GM12878 (cell line): Measurements from ENCODE around the gene FZD2. TPM values are rescaled to one million over a fixed set of nuclear protein-coding genes. Genes with fewer than 3 reads are reported as not detected.

Source experiments
- ATAC-seq: fragments of 200-7000 bp; cut with Tn5 transposase; 3 replicates; pipeline ENCODE4 v1.9.1; 2020; ENCODE audit warnings: mild to moderate bottlenecking, moderate library complexity
- BruUV-seq: library from RNA; stranded (reverse); fragments of 400-500 nt; replicated peaks from 2 replicates; lab custom pipeline; 2021; lab: Mats Ljungman, UMichigan
- CTCF ChIA-PET: fragments of 300-600 bp; sonication (Branson Sonifier 250); formaldehyde crosslinking; extraction: SDS; loops from one replicate; lab custom pipeline; 2021; ENCODE audit warnings: inconsistent platforms; lab: Yijun Ruan, JAX
- POLR2A ChIA-PET: fragments of 350-600 bp; formaldehyde crosslinking; extraction: SDS; loops from one replicate; lab custom pipeline; 2021; ENCODE audit warnings: inconsistent platforms; lab: Charles Lee
- RAD21 ChIA-PET: fragments of 300-600 bp; sonication (Branson Sonifier 250); formaldehyde crosslinking; loops from one replicate; lab custom pipeline; 2023; ENCODE audit warnings: antibody characterized with exemption; ENCODE audit not compliant: unreplicated experiment; lab: Charles Lee
- SMC1A ChIA-PET: fragments of 300-600 bp; sonication (Branson Sonifier 250); formaldehyde crosslinking; loops from one replicate; lab custom pipeline; 2023; ENCODE audit not compliant: unreplicated experiment, uncharacterized antibody; lab: Charles Lee
- DNase-seq: peaks from one replicate; pipeline ENCODE4 v3.0.0-alpha.2; 2011; ENCODE audit warnings: low read depth, low spot score
- FAIRE-seq: peaks from 3 replicates; lab custom pipeline; 2011; peaks lifted over from hg19 to GRCh38; lab: Jason Lieb, UNC
- H2AFZ ChIP-seq: 2 replicates; pipeline ENCODE4 v1.6.0; 2011; ENCODE audit warnings: low read depth, low read length, control low read depth; ENCODE audit not compliant: control insufficient read depth
- H3K27ac ChIP-seq: 2 replicates; pipeline ENCODE4 v1.5.1; 2011; ENCODE audit warnings: control low read depth; ENCODE audit not compliant: control insufficient read depth, insufficient read depth
- H3K27me3 ChIP-seq, 2 experiments: replicated peaks in 1 of 2; 2 replicates each; pipeline versions ENCODE4 v1.6.0 to v1.6.1; 2011; ENCODE audit warnings: low read length in 1 of 2; ENCODE audit not compliant: control insufficient read depth in 2 of 2, insufficient read depth in 2 of 2
- H3K36me3 ChIP-seq, 2 experiments: 2 replicates each; pipeline ENCODE4 v1.5.1; 2011; ENCODE audit warnings: low read length in 1 of 2; ENCODE audit not compliant: control insufficient read depth in 2 of 2, insufficient read depth in 2 of 2
- H3K4me1 ChIP-seq: 2 replicates; pipeline ENCODE4 v1.6.1; 2011; ENCODE audit warnings: mild to moderate bottlenecking, low read length, moderate library complexity, mixed read lengths; ENCODE audit not compliant: control insufficient read depth, insufficient read depth
- H3K4me2 ChIP-seq: 2 replicates; pipeline ENCODE4 v1.6.0; 2011; ENCODE audit warnings: control low read depth; ENCODE audit not compliant: control insufficient read depth, insufficient read depth
- H3K4me3 ChIP-seq: fragments of 200-600 bp; sonication (generic); 2 replicates; pipeline ENCODE4 v1.5.1; 2016
- H3K79me2 ChIP-seq: 2 replicates; pipeline ENCODE4 v1.6.0; 2011; ENCODE audit warnings: low read length; ENCODE audit not compliant: control insufficient read depth, insufficient read depth
- H3K9ac ChIP-seq: 2 replicates; pipeline ENCODE4 v1.8.0; 2011; ENCODE audit warnings: low read length, control low read depth, mixed read lengths; ENCODE audit not compliant: control insufficient read depth, insufficient read depth
- H3K9me3 ChIP-seq: replicated peaks from 3 replicates; pipeline ENCODE4 v1.5.1; 2011; ENCODE audit warnings: mild to moderate bottlenecking, low read length; ENCODE audit not compliant: control insufficient read depth, insufficient read depth
- H4K20me1 ChIP-seq: 2 replicates; pipeline ENCODE4 v1.6.0; 2011; ENCODE audit not compliant: control insufficient read depth, insufficient read depth
- CEBPB ChIP-seq, 2 experiments: fragments of 150-350 bp in 1 of 2; IDR thresholded peaks; 2 replicates each; pipeline ENCODE4 v1.6.1; 2012 to 2014; ENCODE audit warnings: low read depth in 2 of 2, low read length in 2 of 2, borderline replicate concordance in 1 of 2, inconsistent platforms in 1 of 2
- CREM ChIP-seq: IDR thresholded peaks from 2 replicates; pipeline ENCODE4 v1.6.1; 2014; ENCODE audit warnings: antibody characterized with exemption, low read depth
- EZH2 ChIP-seq: IDR thresholded peaks from 2 replicates; pipeline ENCODE4 v1.6.1; 2012; ENCODE audit warnings: low read depth, mild to moderate bottlenecking, control low read depth, inconsistent platforms, low read length, borderline replicate concordance; ENCODE audit not compliant: control insufficient read depth
- IKZF1 ChIP-seq: fragments of 450-650 bp; conservative IDR thresholded peaks from 2 replicates; pipeline ENCODE4 v1.6.1; 2017; ENCODE audit warnings: antibody characterized with exemption, mild to moderate bottlenecking
- MYB ChIP-seq: fragments of 150-350 bp; IDR thresholded peaks from 2 replicates; pipeline ENCODE4 v1.6.1; 2014; ENCODE audit warnings: mild to moderate bottlenecking, low read depth, low read length, borderline replicate concordance
- NR2C2 ChIP-seq: IDR thresholded peaks from 2 replicates; pipeline ENCODE4 v1.6.1; 2011; ENCODE audit warnings: borderline replicate concordance, low read depth; ENCODE audit not compliant: control insufficient read depth, insufficient read length
- SMC3 ChIP-seq: IDR thresholded peaks from 2 replicates; pipeline ENCODE4 v1.6.1; 2011; ENCODE audit warnings: low read length, improper control_type of control experiment, borderline replicate concordance
- SP1 ChIP-seq: IDR thresholded peaks from one replicate; pipeline ENCODE4 v1.6.1; 2011; ENCODE audit warnings: low read depth, low read length
- SREBF2 ChIP-seq: IDR thresholded peaks from 2 replicates; pipeline ENCODE4 v1.6.1; 2012; ENCODE audit warnings: mild to moderate bottlenecking, low read length
- SUPT20H ChIP-seq: IDR thresholded peaks from 2 replicates; pipeline ENCODE4 v1.6.1; 2011; ENCODE audit warnings: low read depth, mild to moderate bottlenecking, low read length, moderate library complexity, borderline replicate concordance; ENCODE audit not compliant: control insufficient read depth
- TCF7 ChIP-seq: IDR thresholded peaks from 2 replicates; pipeline ENCODE4 v1.6.1; 2014; ENCODE audit warnings: antibody characterized with exemption, borderline replicate concordance
- WGBS: methylation state at CpG from one replicate; pipeline ENCODE4 v1.1.6; 2016; ENCODE audit warnings: low lambda C conversion rate; ENCODE audit not compliant: insufficient replicate concordance, insufficient coverage; ENCODE audit errors: missing lambda C conversion rate; 5-methylcytosine and 5-hydroxymethylcytosine counted together
- in situ Hi-C: fragments of 300-500 bp; cut with MboI; formaldehyde crosslinking; loops from 9 replicates; pipeline ENCODE4 v1.14.3; 2018; ENCODE audit warnings: mixed read lengths
- intact Hi-C: fragments of 100-400 bp; cut with micrococcal nuclease; formaldehyde crosslinking; loops from one replicate; pipeline ENCODE4 v1.14.2; 2022; ENCODE audit not compliant: unreplicated experiment
- polyA plus RNA-seq, 11 experiments: library from polyadenylated mRNA; depleted of rRNA in 4 of 11; unstranded in 6 of 11; stranded (reverse) in 5 of 11; fragments of >200 nt; fragmentation: Nextera tagmentation in 4 of 11; fragmentation: Illumina TruSeq in 1 of 11; extraction: Ambion mirVana in 4 of 11; extraction: Trizol in 1 of 11; gene quantifications; 1 replicate in 1 of 11; 2 replicates in 10 of 11; pipeline versions ENCODE4 v1.2.1 to v1.2.3, GENCODE V29; 2011 to 2016; ENCODE audit warnings: inconsistent platforms in 2 of 11, missing spikeins in 2 of 11, low read depth in 1 of 11
- total RNA-seq, 4 experiments: library from RNA; depleted of rRNA in 3 of 4; stranded (reverse); fragments of >200 nt in 3 of 4; fragmentation: Illumina TruSeq in 1 of 4; extraction: Trizol in 1 of 4; gene quantifications; 2 replicates each; pipeline versions ENCODE4 v1.2.1 to v1.2.3, GENCODE V29; 2013 to 2021

FZD2 gene
- total and polyA plus RNA-seq, 10 of the 15 experiments (the other 5 are each of a cell fraction or from before 2014, with no cell fraction given), result 0.09 to 4.2 (median 0.63) TPM; not detected in 1

DNA sequence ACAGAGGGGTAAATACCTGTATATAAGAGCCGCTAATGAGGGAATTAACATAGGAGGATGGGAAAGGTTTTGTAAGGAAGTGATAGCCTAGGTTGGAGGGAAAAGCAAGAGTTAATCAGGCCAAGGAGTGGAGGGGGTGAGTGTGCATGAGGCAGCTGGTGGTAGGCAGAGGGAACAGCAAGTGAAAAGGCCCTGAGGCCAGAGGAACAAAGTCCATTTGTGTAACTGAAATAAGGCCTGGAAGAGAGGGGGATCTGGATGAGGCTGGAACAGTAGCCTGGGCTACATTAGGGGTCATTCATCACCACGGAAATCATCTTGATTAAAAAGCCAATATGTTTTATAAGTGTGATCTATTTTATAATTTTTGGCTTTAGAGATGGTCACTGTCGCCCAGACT lies 45.7 kb downstream of the FZD2 start:
- ChIA-PET POLR2A (no interaction called here), RAD21 (no interaction called here), SMC1A (no interaction called here), CTCF (no interaction called here)
- DNase-seq (no peak), FAIRE-seq (no peak), ATAC-seq (no peak)
- H4K20me1 ChIP-seq, result no peaks in the 10 kb centered on the region
- H3K27me3 ChIP-seq, result no peaks in the 10 kb centered on the region
- no TSS peak for BruUV-seq
- no peaks in the 10 kb centered on the region for H3K9me3 ChIP-seq
- H3K9ac ChIP-seq, result no peak overlapping the region
- in situ Hi-C loops, result no loop called here
- no peak overlapping the region for H3K4me2 ChIP-seq
- 38% methylated on average over 3 of the region's 3 CpGs for WGBS
- H3K36me3 ChIP-seq, result no peaks in the 10 kb centered on the region
- H2AFZ ChIP-seq, result no peak overlapping the region
- intact Hi-C loops, result no loop called here
- H3K27ac ChIP-seq, result no peak overlapping the region
- H3K4me3 ChIP-seq, result no peak overlapping the region
- no peaks in the 10 kb centered on the region for H3K79me2 ChIP-seq
- H3K4me1 ChIP-seq, result no peaks in the 10 kb centered on the region
- no peak for TF ChIP-seq SUPT20H
- TF ChIP-seq CEBPB (IDR thresholded peaks at IDR 0.05; ENCODE audit: borderline replicate concordance in 1 of 2, low read depth in 2 of 2, low read length in 2 of 2), result no peak
- TF ChIP-seq TCF7, result no peak
- no peak for TF ChIP-seq NR2C2
- TF ChIP-seq EZH2, result no peak

DNA sequence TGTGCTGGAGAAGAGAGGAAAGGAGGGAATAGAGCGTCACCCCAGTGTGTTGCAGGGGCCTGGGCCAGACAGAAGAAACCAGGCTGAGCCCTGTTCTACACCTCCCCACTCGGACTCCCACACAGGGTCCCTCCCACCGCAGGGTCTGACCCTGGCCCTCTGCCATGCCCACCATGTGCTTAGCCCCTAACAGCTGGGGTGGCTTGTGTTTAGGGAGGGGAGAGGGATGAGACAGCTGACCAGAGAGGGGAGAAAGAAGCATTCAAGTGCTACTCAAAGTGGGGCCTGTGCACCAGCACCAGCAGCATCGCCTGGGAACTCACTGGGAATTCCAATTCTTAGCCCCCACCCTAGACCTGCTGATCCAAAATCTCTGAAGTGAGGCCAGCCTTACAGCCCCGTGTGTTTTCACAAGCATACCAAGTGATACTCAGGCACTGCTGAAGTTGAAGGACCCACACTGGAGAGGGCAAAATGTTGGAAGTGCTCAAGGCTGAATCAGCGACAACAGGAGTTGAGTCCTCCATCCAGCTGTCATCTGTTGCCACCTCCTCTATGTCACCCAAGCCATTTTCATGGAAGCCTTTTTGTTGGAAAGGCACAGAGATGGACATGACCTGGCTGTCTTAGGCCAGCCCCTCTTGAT lies 47.0 kb downstream of the FZD2 start:
- no peaks in the 10 kb centered on the region for H3K27me3 ChIP-seq
- ChIA-PET CTCF (no interaction called here), POLR2A (no interaction called here), SMC1A (no interaction called here), RAD21 (no interaction called here)
- no peak overlapping the region for H3K4me2 ChIP-seq
- intact Hi-C loops, result no loop called here
- TF ChIP-seq IKZF1 (no peak), SP1 (no peak), MYB (no peak), SREBF2 (no peak), SMC3 (no peak), CREM (no peak)
- no peak overlapping the region for H2AFZ ChIP-seq
- 15% methylated on average over 6 of the region's 6 CpGs for WGBS
- H3K9me3 ChIP-seq, result no peaks in the 10 kb centered on the region
- ATAC-seq, result no peak
- no peak for FAIRE-seq
- no peak for DNase-seq
- H3K79me2 ChIP-seq, result no peaks in the 10 kb centered on the region
- BruUV-seq, result no TSS peak
- H3K36me3 ChIP-seq, result no peaks in the 10 kb centered on the region
- H3K4me3 ChIP-seq, result no peak overlapping the region
- no peaks in the 10 kb centered on the region for H4K20me1 ChIP-seq
- in situ Hi-C loops, result no loop called here
- H3K9ac ChIP-seq, result no peak overlapping the region
- no peak overlapping the region for H3K27ac ChIP-seq
- H3K4me1 ChIP-seq, result no peaks in the 10 kb centered on the region
